ENCODE data around the gene MKX.

Gene MKX

DNA sequence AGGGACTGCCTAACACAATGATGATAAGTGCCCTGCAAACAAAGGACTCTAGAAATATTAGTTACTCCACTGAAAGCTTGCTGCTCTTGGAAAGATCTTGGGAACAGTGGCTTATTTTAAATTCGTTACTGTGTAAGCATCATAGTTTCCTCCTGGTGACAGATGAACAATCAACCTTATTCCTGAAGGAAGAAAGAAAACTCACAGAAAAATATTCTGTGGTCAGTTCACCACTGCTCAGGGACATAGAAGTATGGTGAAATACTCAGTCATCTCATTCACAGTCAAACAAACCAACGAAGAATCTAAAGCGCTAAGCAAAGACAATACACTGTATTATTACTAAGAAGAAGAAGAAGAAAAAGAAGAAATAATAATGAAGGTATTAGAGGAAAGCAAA, 27.8 kb downstream of the MKX start:
- H3K27ac ChIP-seq (ENCODE audit: low read length, poor library complexity, severe bottlenecking) = no peak overlapping the region
- no peak overlapping the region for H4K91ac ChIP-seq (ENCODE audit: low read length)
- H3K4me1 ChIP-seq (ENCODE audit: control insufficient read depth, insufficient read depth, low read depth, low read length) = no peaks in the 10 kb centered on the region
- H3K9ac ChIP-seq (ENCODE audit: low read length) = no peak overlapping the region
- H3K23ac ChIP-seq (ENCODE audit: low read length in 2 of 2) = no peak overlapping the region
- no peak overlapping the region for H2AK5ac ChIP-seq (ENCODE audit: low read length, severe bottlenecking)
- no peak overlapping the region for H2BK15ac ChIP-seq (ENCODE audit: low read depth, poor library complexity, severe bottlenecking)
- H3K4ac ChIP-seq (ENCODE audit: low read depth in 1 of 2, low read length in 2 of 2) = no peak overlapping the region
- H2BK5ac ChIP-seq (ENCODE audit: low read depth, low read length, poor library complexity, severe bottlenecking) = no peak overlapping the region
- no peak overlapping the region for H3K14ac ChIP-seq (ENCODE audit: low read length in 2 of 2)
- H3K9me3 ChIP-seq (ENCODE audit: control insufficient read depth, low read length) = no peaks in the 10 kb centered on the region
- no peak overlapping the region for H4K8ac ChIP-seq (ENCODE audit: low read length)
- no peak overlapping the region for H3K18ac ChIP-seq (ENCODE audit: low read depth in 1 of 2, low read length in 2 of 2)
- WGBS = 100% methylated on average over 1 of the region's 3 CpGs
- no peaks in the 10 kb centered on the region for H3K27me3 ChIP-seq (ENCODE audit: control insufficient read depth in 1 of 2, insufficient read depth in 1 of 2, low read length in 2 of 2)
- no peak overlapping the region for H2BK12ac ChIP-seq (ENCODE audit: low read length in 2 of 2)
- no peak overlapping the region for H3K4me2 ChIP-seq (ENCODE audit: low read length, poor library complexity, severe bottlenecking)
- no peak for DNase-seq
- H2BK120ac ChIP-seq (ENCODE audit: low read depth, low read length) = no peak overlapping the region
- no peaks in the 10 kb centered on the region for H3K36me3 ChIP-seq (ENCODE audit: control insufficient read depth in 1 of 2, insufficient read depth in 2 of 2, low read depth in 1 of 2, low read length in 2 of 2)
- H3K79me1 ChIP-seq (replicated peaks; ENCODE audit: low read length, poor library complexity, severe bottlenecking) = no peaks in the 10 kb centered on the region
- no peak overlapping the region for H3K4me3 ChIP-seq (ENCODE audit: insufficient read depth in 1 of 2, low read depth in 1 of 2, low read length in 2 of 2)
- no peak overlapping the region for H2AFZ ChIP-seq (ENCODE audit: low read depth, low read length)

DNA sequence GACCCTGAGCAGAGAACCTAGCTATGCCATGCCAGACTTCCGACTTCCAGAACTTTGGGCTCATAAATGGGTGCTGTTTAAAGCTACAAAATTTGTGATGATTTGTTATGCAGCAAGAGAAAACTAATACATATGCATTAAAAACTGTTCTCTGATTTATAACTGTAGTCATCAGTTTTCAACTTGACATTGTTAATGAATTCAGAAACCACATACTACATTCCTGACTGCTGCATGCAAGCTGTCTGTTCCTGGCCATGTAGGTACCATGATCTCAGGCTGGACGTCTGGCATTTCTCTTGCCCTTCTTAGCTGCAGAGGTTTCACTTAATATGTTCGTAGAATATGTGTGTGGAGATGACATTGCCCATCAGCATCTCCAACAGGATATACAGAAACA, 28.4 kb downstream of the MKX start:
- Histone ChIP-seq H3K27me3 (ENCODE audit: control insufficient read depth in 1 of 2, insufficient read depth in 1 of 2, low read length in 2 of 2) (no peaks in the 10 kb centered on the region), H3K4me3 (ENCODE audit: insufficient read depth in 1 of 2, low read depth in 1 of 2, low read length in 2 of 2) (no peak overlapping the region), H2BK15ac (ENCODE audit: low read depth, poor library complexity, severe bottlenecking) (no peak overlapping the region), H2AFZ (ENCODE audit: low read depth, low read length) (no peak overlapping the region), H3K27ac (ENCODE audit: low read length, poor library complexity, severe bottlenecking) (no peak overlapping the region), H2AK5ac (ENCODE audit: low read length, severe bottlenecking) (no peak overlapping the region), H3K9ac (ENCODE audit: low read length) (no peak overlapping the region), H3K4me1 (ENCODE audit: control insufficient read depth, insufficient read depth, low read depth, low read length) (no peaks in the 10 kb centered on the region), H2BK12ac (ENCODE audit: low read length in 2 of 2) (no peak overlapping the region), H3K23ac (ENCODE audit: low read length in 2 of 2) (no peak overlapping the region), H3K18ac (ENCODE audit: low read depth in 1 of 2, low read length in 2 of 2) (no peak overlapping the region), H4K91ac (ENCODE audit: low read length) (no peak overlapping the region), H3K79me1 (replicated peaks; ENCODE audit: low read length, poor library complexity, severe bottlenecking) (no peaks in the 10 kb centered on the region), H3K9me3 (ENCODE audit: control insufficient read depth, low read length) (no peaks in the 10 kb centered on the region), H4K8ac (ENCODE audit: low read length) (no peak overlapping the region), H2BK5ac (ENCODE audit: low read depth, low read length, poor library complexity, severe bottlenecking) (no peak overlapping the region), H3K4ac (ENCODE audit: low read depth in 1 of 2, low read length in 2 of 2) (no peak overlapping the region), H3K14ac (ENCODE audit: low read length in 2 of 2) (peak overlapping the region in 1 of 2 experiments; percentile 48), H3K4me2 (ENCODE audit: low read length, poor library complexity, severe bottlenecking) (no peak overlapping the region), H2BK120ac (ENCODE audit: low read depth, low read length) (no peak overlapping the region), H3K36me3 (ENCODE audit: control insufficient read depth in 1 of 2, insufficient read depth in 2 of 2, low read depth in 1 of 2, low read length in 2 of 2) (no peaks in the 10 kb centered on the region)
- WGBS = no CpG with 5 or more reads among the region's 3 CpGs
- DNase-seq = no peak

DNA sequence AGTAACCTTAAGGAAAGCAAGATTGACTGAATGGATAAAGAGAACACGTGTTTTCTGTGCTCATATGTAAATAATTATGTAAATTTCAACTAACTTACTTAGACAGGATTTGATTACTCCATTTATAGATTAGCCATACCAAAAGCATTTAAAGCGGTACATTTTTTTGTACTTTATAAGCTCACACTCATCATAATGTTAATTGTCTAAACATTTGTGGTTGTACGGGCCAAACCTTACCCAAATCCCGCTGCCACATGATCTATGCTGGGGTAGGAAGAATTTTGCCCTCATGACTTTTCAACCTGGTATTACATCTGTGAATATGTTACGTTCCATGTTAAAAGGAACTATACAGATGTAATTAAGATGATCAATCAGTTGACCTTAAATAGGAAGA, 29.1 kb downstream of the MKX start:
- no peak overlapping the region for H4K91ac ChIP-seq (ENCODE audit: low read length)
- no peak overlapping the region for H3K18ac ChIP-seq (ENCODE audit: low read depth in 1 of 2, low read length in 2 of 2)
- DNase-seq = no peak
- no peak overlapping the region for H3K4ac ChIP-seq (ENCODE audit: low read depth in 1 of 2, low read length in 2 of 2)
- no peak overlapping the region for H2BK12ac ChIP-seq (ENCODE audit: low read length in 2 of 2)
- no peak overlapping the region for H3K4me3 ChIP-seq (ENCODE audit: insufficient read depth in 1 of 2, low read depth in 1 of 2, low read length in 2 of 2)
- H3K27ac ChIP-seq (ENCODE audit: low read length, poor library complexity, severe bottlenecking) = no peak overlapping the region
- no peak overlapping the region for H2AK5ac ChIP-seq (ENCODE audit: low read length, severe bottlenecking)
- H3K36me3 ChIP-seq (ENCODE audit: control insufficient read depth in 1 of 2, insufficient read depth in 2 of 2, low read depth in 1 of 2, low read length in 2 of 2) = no peaks in the 10 kb centered on the region
- H3K4me1 ChIP-seq (ENCODE audit: control insufficient read depth, insufficient read depth, low read depth, low read length) = no peaks in the 10 kb centered on the region
- no peak overlapping the region for H3K14ac ChIP-seq (ENCODE audit: low read length in 2 of 2)
- H3K23ac ChIP-seq (ENCODE audit: low read length in 2 of 2) = no peak overlapping the region
- no peaks in the 10 kb centered on the region for H3K9me3 ChIP-seq (ENCODE audit: control insufficient read depth, low read length)
- H3K27me3 ChIP-seq (ENCODE audit: control insufficient read depth in 1 of 2, insufficient read depth in 1 of 2, low read length in 2 of 2) = no peaks in the 10 kb centered on the region
- H2AFZ ChIP-seq (ENCODE audit: low read depth, low read length) = no peak overlapping the region
- no peak overlapping the region for H3K4me2 ChIP-seq (ENCODE audit: low read length, poor library complexity, severe bottlenecking)
- H2BK15ac ChIP-seq (ENCODE audit: low read depth, poor library complexity, severe bottlenecking) = no peak overlapping the region
- WGBS = 100% methylated on average over 1 of the region's 5 CpGs
- H2BK5ac ChIP-seq (ENCODE audit: low read depth, low read length, poor library complexity, severe bottlenecking) = no peak overlapping the region
- H3K79me1 ChIP-seq (replicated peaks; ENCODE audit: low read length, poor library complexity, severe bottlenecking) = no peaks in the 10 kb centered on the region
- H4K8ac ChIP-seq (ENCODE audit: low read length) = no peak overlapping the region
- no peak overlapping the region for H2BK120ac ChIP-seq (ENCODE audit: low read depth, low read length)
- H3K9ac ChIP-seq (ENCODE audit: low read length) = no peak overlapping the region

DNA sequence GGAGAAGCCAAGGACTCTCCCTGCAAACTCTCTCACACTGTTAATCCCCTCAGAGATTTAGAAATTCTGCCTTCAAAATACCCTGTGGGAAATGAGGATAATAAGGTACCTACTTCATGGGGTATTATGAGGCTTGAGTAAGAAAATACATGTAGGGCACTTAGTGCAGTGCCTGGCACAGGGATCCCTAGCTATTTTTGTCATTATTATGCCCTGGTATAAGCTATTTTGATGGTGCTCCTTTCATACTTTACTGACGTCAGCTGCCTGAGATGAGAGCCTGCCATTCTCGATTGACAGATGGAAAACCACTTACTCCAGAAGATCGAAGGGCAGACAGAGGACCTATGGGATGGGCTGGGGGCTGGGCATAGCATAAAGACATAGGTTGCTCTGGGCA, 30.1 kb downstream of the MKX start:
- Histone ChIP-seq H3K4me3 (ENCODE audit: insufficient read depth in 1 of 2, low read depth in 1 of 2, low read length in 2 of 2) (no peak overlapping the region), H3K4ac (ENCODE audit: low read depth in 1 of 2, low read length in 2 of 2) (no peak overlapping the region), H3K23ac (ENCODE audit: low read length in 2 of 2) (no peak overlapping the region), H3K4me2 (ENCODE audit: low read length, poor library complexity, severe bottlenecking) (no peak overlapping the region), H2BK15ac (ENCODE audit: low read depth, poor library complexity, severe bottlenecking) (no peak overlapping the region), H2BK120ac (ENCODE audit: low read depth, low read length) (no peak overlapping the region), H3K27ac (ENCODE audit: low read length, poor library complexity, severe bottlenecking) (no peak overlapping the region), H3K14ac (ENCODE audit: low read length in 2 of 2) (no peak overlapping the region), H3K79me1 (replicated peaks; ENCODE audit: low read length, poor library complexity, severe bottlenecking) (no peaks in the 10 kb centered on the region), H3K4me1 (ENCODE audit: control insufficient read depth, insufficient read depth, low read depth, low read length) (no peaks in the 10 kb centered on the region), H3K9ac (ENCODE audit: low read length) (no peak overlapping the region), H2BK5ac (ENCODE audit: low read depth, low read length, poor library complexity, severe bottlenecking) (no peak overlapping the region), H3K18ac (ENCODE audit: low read depth in 1 of 2, low read length in 2 of 2) (no peak overlapping the region), H4K91ac (ENCODE audit: low read length) (no peak overlapping the region), H2BK12ac (ENCODE audit: low read length in 2 of 2) (no peak overlapping the region), H2AFZ (ENCODE audit: low read depth, low read length) (no peak overlapping the region), H2AK5ac (ENCODE audit: low read length, severe bottlenecking) (no peak overlapping the region), H3K36me3 (ENCODE audit: control insufficient read depth in 1 of 2, insufficient read depth in 2 of 2, low read depth in 1 of 2, low read length in 2 of 2) (no peaks in the 10 kb centered on the region), H4K8ac (ENCODE audit: low read length) (no peak overlapping the region), H3K9me3 (ENCODE audit: control insufficient read depth, low read length) (no peaks in the 10 kb centered on the region), H3K27me3 (ENCODE audit: control insufficient read depth in 1 of 2, insufficient read depth in 1 of 2, low read length in 2 of 2) (no peaks in the 10 kb centered on the region)
- DNase-seq = no peak
- WGBS = 89% methylated on average over 3 of the region's 3 CpGs

All from mesenchymal stem cell (in vitro differentiated cells and primary cell).